CMK (cell line): ENCODE measurements around the gene GRID2.

ENCODE experiments used
- DNase-seq: peaks from one replicate; pipeline ENCODE4 v3.0.0-alpha.2; 2010; ENCODE audit warnings: low read depth

Gene GRID2

DNA sequence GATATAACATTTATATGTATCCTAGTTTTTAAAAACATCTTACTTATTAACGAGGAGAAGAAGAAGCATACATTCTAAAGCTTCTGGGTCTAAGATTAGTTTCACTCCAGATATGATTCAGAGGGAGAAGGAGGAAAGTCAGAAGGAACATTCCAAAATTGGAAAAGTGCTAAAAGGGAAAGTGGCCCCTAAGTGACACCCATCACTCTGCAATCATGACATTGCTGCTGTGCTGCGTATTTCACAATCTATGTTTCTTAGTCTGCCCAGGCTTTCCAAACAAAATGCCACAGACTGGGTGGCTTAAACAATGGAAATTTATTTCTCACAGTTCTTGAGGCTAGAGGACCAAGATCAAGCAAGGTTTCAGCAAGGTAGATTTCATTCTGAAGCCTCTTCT, 1452.3 kb downstream of the GRID2 start:
- no peak for DNase-seq

DNA sequence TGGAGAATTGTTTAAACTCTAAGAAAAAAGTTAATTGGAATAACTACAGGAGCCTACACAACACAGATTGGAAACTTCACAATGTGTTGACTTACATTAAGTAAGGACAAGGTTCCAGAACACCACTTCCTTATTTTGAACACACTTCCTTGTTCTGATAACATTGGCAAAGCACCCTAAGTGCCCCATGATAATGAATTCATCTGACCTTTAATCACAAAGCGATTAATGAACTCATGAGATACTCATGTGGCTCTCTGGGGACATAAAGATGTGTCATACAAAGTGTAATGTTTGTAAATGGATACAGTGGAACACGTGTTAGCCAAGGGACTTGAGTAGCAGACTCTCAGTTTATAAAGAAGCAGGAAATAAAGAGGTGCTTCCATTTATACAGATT, 1455.7 kb downstream of the GRID2 start:
- peak; percentile 17 for DNase-seq

- DNase-seq, result no peak
These were observed 1456.5 kb downstream of the GRID2 start for GRCh38 chr4:93760284-93760683.

- no peak for DNase-seq
These were observed 1457.5 kb downstream of the GRID2 start for GRCh38 chr4:93761286-93761685.

GRCh38 chr4:93764639-93765246, 1461.0 kb downstream of the GRID2 start:
- peak; percentile 3 for DNase-seq

DNA sequence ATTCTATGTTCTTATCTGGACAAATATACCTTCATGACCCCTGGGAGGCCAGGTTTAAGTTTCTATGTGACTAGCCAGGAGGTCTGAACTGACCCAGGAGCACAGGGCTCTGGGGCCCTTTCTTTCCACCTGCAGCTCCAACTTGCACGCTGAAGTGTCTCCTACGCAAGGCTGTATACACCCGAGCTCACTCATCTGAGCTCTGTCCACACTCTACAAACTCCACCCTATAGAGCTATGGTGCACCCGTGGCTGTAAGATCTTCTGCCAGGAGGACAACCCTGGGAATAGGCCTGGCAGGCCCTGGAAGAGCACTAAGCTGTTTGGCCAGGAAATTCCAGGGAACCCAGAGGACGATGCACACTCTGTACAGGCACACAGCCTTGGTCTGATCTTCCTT, 1464.2 kb downstream of the GRID2 start:
- no peak for DNase-seq

- DNase-seq, result no peak
These were observed 1466.4 kb downstream of the GRID2 start for GRCh38 chr4:93770201-93770600.

- DNase-seq, result no peak
These were observed 1468.1 kb downstream of the GRID2 start for GRCh38 chr4:93771640-93772411.

DNA sequence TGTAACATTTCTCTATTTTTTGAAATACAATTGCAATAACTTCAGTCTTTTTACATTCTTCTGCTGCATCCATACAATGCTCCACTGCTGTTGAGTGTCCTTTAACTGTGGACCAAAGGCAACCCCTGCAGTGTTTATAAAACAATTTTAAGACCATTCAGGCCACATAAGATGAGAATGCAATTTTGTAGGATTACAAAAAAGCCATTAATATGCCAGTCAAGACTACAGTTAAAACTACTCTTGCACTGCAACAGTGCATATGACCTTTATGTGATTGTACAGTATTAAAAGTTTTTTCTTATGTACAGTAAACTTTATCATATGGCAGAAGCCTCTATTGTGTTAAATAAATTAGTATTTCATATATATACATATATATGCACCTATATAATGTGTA, 1469.1 kb downstream of the GRID2 start:
- no peak for DNase-seq

- DNase-seq, result no peak
These were observed 1471.8 kb downstream of the GRID2 start for GRCh38 chr4:93775551-93775950.

DNA sequence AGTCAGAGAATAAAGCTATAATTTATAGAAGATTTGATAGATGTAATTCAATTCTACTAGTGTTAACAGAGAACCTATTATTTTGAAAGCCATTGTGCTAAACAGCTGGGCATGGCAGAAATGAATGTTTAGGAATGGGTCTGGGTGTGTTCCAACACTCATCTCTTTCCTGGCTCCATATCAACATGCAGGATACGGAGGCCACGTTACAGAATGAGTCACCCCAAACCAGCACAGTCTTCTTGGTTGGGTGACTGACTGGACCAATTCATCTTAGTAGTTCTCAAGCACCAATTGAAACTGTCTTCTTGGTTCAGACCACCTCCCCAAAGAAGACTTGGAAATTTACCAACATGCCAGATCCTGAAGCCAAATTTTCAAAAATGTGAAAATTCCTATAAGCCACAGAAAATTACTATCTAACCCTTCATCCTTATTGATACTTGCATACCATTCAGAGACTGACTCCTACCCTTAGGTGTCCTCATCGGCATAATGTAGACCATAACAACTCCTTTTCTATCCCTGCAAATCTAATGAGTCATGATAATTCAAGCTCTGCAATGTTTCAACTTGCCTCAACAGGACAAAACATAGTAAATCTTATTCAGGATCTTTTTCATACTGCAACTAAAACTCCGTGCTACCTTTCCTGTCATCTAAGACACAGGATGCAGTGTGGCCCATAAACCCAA, 1472.8 kb downstream of the GRID2 start:
- no peak for DNase-seq

DNA sequence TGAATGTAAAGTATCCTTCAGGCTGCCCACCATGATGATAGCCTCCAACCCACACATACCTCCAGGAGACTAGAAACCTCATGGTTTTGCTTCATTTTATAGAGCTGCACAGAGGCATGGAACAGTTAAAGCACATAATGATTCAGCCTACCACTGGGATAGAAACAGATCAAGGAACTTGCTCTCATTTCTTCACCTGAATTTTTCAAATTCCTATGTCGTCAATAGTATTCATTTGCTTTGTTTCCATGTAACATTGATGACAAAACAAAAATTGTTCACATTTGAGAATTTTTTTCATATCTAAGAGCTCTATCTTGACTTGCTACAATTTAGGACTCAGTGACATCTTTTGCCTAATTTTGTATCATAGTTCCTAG, 1473.3 kb downstream of the GRID2 start:
- no peak for DNase-seq

- no peak for DNase-seq
These were observed 1475.5 kb downstream of the GRID2 start for GRCh38 chr4:93779228-93779627.

- no peak for DNase-seq
These were observed 1476.3 kb downstream of the GRID2 start for GRCh38 chr4:93780080-93780479.

DNA sequence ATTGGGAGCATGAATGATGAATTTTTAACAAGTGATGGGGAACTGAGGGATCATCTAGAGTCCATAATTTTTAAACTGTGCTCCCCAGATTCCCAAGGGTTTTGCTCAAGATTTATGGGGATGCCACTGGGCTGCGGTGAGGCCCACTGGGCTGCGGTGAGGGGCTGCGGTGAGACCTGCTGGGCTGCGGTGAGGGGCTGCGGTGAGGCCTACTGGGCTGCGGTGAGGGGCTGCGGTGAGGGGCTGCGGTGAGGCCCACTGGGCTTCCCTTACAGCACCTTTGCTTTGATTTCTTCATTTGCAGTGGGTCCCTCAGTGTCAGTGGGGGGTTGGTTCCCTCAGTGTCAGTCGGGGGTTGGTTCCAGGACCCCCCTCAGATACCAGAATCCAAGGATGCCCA, 1477.4 kb downstream of the GRID2 start:
- no peak for DNase-seq

- no peak for DNase-seq
These were observed 1482.4 kb downstream of the GRID2 start for GRCh38 chr4:93786149-93786548.

DNA sequence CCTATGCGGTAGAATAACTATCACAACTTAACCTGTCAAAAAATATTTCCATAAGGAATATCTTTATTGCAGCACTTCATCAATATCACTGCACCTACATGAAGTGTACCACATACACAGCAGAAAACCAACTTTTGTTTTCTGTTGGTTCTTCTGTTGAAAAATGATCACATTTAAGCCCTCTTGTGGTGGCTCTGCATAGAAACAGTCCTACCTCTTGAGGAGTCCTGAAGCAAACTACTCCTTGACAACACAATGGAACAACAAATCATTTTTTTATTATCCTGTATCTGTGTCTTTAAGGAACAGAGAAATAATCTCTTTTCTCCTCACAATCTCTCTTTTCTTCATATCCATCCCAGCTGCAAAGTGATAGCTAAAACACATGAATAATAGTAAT, 1484.9 kb downstream of the GRID2 start:
- DNase-seq, result peak; percentile 32

DNA sequence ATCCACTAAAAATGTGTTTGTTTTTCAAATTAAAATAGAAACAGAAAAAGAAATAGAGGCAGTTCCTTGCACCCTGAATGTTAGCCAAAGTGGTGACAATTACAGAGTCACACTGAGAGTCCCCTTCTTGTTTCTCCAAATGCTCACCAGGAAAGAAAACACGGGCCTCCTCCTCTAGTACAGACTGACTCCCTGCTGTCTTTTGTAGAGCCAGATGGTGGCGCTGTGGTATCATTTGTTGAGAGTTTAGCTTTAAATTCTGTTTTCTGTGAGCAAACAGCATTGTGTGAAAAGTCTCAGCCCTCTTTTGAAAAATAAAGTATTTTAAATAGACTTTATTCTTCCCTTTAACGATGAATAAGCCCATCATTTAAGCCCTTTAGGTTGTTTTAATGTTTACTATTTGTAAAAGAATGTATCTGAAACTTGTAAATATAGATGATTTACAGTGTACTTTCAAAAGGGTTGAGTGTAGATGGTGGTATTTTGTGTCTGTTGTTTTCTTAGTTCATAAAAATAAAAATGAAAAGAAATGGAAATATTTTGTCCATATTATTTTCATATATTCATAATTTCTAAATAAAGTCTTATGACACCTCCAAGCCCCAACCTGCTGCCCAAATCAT, 1487.9 kb downstream of the GRID2 start:
- peak; percentile 37 for DNase-seq

DNA sequence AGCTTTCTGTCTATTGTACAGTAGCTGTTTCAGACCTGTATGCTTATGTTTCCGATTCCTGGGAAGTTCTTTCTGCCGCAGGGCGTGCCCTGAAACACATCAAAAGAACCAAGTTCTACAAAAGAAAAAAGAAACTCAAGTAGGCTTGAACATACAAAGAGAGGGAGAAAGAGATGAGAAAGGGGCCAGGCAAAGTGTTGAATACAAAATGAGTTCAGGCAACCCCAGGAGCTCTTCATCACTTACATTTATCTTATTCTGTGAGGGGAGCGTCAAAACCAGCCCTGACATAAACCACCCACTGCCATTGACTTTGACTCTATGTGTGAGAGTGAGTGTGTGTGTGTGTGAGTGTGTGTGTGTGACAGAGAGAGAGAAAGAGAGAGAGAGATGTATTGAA, 1498.3 kb downstream of the GRID2 start:
- no peak for DNase-seq

GRCh38 chr4:93809773-93810172, 1506.0 kb downstream of the GRID2 start:
- no peak for DNase-seq

- DNase-seq, result no peak
These were observed 1506.7 kb downstream of the GRID2 start for GRCh38 chr4:93810340-93810992.

GRCh38 chr4:93813092-93813491, 1509.3 kb downstream of the GRID2 start:
- no peak for DNase-seq
